ENCODE data around the gene DHX40. TPM values are rescaled to one million over a fixed set of nuclear protein-coding genes. Genes with fewer than 3 reads are reported as not detected.

The DHX40 gene
- polyA plus RNA-seq, 2 of the 4 experiments (the other 2 are of a cell fraction): 55.8 to 109 TPM

DNA sequence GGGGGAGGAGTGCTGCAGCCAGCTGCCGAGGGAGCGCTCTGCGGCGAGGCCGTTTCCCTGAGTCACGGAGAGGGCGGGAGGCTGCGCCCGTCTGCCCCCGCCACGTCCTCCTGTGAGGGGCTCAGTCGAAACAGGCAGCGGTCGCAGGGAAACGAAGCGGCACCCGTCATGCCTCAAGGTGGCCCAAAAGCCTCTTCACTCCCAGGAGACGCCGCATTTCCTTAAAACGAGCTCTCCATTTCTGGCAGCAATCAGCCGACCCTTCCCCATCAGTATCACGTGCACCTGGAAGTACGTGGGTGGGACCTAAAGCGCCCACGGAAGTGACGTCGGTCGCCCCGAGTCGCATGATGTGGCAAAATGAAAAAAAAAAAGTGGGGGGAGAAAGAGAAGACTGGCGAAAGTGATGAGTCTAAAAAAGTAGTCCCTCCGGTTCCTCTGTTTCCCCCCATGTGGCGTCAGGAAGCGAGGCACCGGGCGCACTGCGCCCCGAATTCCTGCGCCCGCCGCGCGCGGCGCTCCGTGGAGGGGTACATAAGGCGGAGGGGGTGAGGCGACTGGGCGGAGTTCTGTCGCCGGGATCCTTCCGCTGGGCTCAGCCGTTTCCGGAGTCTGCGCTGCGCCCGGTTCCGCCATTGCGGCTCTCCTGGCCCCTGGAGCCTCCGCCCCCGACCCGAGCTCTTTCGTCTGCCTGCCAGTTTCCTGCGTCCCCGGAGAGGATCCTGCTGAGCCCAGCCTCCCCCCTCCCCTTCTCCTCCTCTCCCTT is 54.1 kb downstream of the DHX40 start, which contains the start of gene CLTC (continued):
- no peak; the same call in 1 of the 2 replicates for TF ChIP-seq NPAS2 (CRISPR knock-in tag; IDR thresholded peaks at IDR 0.05; ENCODE audit: borderline replicate concordance)
- TF ChIP-seq CHD2 (IDR thresholded peaks at IDR 0.05; ENCODE audit: low read length, partially characterized antibody): peak; percentile 89
- TF ChIP-seq, protein P1, sequence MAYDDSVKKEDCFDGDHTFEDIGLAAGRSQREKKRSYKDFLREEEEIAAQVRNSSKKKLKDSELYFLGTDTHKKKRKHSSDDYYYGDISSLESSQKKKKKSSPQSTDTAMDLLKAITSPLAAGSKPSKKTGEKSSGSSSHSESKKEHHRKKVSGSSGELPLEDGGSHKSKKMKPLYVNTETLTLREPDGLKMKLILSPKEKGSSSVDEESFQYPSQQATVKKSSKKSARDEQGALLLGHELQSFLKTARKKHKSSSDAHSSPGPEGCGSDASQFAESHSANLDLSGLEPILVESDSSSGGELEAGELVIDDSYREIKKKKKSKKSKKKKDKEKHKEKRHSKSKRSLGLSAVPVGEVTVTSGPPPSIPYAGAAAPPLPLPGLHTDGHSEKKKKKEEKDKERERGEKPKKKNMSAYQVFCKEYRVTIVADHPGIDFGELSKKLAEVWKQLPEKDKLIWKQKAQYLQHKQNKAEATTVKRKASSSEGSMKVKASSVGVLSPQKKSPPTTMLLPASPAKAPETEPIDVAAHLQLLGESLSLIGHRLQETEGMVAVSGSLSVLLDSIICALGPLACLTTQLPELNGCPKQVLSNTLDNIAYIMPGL (CRISPR knock-in tag; IDR thresholded peaks at IDR 0.05; ENCODE audit: borderline replicate concordance): peak; percentile 80; the same call in 1 of the 2 replicates
- TF ChIP-seq JUNB (IDR thresholded peaks at IDR 0.05): no peak
- peak; percentile 61 for TF ChIP-seq GATA3 (IDR thresholded peaks at IDR 0.05; ENCODE audit: borderline replicate concordance)
- no peak for TF ChIP-seq CBX8 (IDR thresholded peaks at IDR 0.05)
- TF ChIP-seq ZNF302 (CRISPR knock-in tag; IDR thresholded peaks at IDR 0.05): no peak
- TF ChIP-seq HEYL (CRISPR knock-in tag; IDR thresholded peaks at IDR 0.05): no peak
- TF ChIP-seq POLR2A (IDR thresholded peaks at IDR 0.05; ENCODE audit: low read length): peak; percentile 84
- TF ChIP-seq, protein P2, sequence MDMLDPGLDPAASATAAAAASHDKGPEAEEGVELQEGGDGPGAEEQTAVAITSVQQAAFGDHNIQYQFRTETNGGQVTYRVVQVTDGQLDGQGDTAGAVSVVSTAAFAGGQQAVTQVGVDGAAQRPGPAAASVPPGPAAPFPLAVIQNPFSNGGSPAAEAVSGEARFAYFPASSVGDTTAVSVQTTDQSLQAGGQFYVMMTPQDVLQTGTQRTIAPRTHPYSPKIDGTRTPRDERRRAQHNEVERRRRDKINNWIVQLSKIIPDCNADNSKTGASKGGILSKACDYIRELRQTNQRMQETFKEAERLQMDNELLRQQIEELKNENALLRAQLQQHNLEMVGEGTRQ (IDR thresholded peaks at IDR 0.05): peak; percentile 93

DNA sequence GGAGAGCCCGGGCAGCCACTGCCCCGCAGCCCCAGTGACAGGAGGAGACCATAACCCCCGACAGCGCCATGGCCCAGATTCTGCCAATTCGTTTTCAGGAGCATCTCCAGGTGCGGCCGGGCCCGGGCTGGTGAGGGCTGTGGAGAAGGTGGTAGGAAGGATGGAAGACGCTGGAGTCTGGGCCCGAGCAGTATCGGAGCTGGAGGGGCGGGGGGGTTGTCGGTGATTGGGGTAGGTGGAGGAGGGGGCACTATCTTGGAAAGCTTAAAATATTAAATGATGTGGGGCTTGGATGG is 54.6 kb downstream of the DHX40 start:
- ChIA-PET CTCF (interaction anchor here (1.2 to 1.4 kb wide), 2 partner anchors 24 to 61 kb away, joined by 3 to 4 read pairs; no protein-coding TSS in a partner anchor), POLR2A (interaction anchor here (0.6 to 4.1 kb wide), 16 partner anchors 10 to 1102 kb away, joined by 3 to 38 read pairs (median 4); partner anchors contain the start of genes DHX40, PTRH2, SKA2 and TUBD1)
- Histone ChIP-seq H3K4me3 (peak overlapping the region; percentile 93), H3K27ac (peak overlapping the region; percentile 97 to 98), H3K4me2 (peak overlapping the region; percentile 87), H3K9me3 (no peaks in the 10 kb centered on the region), H3K4me1 (peaks cover 44% of the 10 kb centered on the region)
- FAIRE-seq (no peak), DNase-seq (ENCODE audit: low read depth in 1 of 2, low spot score in 1 of 2) (no peak), ATAC-seq (peak in 1 of 2 experiments; percentile 45; a peak in 2 of 6 replicates)
- TF ChIP-seq, protein P3, sequence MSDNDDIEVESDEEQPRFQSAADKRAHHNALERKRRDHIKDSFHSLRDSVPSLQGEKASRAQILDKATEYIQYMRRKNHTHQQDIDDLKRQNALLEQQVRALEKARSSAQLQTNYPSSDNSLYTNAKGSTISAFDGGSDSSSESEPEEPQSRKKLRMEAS (IDR thresholded peaks at IDR 0.05): no peak
- TF ChIP-seq, protein P4, sequence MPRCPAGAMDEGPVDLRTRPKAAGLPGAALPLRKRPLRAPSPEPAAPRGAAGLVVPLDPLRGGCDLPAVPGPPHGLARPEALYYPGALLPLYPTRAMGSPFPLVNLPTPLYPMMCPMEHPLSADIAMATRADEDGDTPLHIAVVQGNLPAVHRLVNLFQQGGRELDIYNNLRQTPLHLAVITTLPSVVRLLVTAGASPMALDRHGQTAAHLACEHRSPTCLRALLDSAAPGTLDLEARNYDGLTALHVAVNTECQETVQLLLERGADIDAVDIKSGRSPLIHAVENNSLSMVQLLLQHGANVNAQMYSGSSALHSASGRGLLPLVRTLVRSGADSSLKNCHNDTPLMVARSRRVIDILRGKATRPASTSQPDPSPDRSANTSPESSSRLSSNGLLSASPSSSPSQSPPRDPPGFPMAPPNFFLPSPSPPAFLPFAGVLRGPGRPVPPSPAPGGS (IDR thresholded peaks at IDR 0.05): no peak; the same call in 2 of the 3 replicates
- TF ChIP-seq, protein P5, sequence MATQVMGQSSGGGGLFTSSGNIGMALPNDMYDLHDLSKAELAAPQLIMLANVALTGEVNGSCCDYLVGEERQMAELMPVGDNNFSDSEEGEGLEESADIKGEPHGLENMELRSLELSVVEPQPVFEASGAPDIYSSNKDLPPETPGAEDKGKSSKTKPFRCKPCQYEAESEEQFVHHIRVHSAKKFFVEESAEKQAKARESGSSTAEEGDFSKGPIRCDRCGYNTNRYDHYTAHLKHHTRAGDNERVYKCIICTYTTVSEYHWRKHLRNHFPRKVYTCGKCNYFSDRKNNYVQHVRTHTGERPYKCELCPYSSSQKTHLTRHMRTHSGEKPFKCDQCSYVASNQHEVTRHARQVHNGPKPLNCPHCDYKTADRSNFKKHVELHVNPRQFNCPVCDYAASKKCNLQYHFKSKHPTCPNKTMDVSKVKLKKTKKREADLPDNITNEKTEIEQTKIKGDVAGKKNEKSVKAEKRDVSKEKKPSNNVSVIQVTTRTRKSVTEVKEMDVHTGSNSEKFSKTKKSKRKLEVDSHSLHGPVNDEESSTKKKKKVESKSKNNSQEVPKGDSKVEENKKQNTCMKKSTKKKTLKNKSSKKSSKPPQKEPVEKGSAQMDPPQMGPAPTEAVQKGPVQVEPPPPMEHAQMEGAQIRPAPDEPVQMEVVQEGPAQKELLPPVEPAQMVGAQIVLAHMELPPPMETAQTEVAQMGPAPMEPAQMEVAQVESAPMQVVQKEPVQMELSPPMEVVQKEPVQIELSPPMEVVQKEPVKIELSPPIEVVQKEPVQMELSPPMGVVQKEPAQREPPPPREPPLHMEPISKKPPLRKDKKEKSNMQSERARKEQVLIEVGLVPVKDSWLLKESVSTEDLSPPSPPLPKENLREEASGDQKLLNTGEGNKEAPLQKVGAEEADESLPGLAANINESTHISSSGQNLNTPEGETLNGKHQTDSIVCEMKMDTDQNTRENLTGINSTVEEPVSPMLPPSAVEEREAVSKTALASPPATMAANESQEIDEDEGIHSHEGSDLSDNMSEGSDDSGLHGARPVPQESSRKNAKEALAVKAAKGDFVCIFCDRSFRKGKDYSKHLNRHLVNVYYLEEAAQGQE (IDR thresholded peaks at IDR 0.05): 0 out of 2 replicates have a peak, but pooled peaks have one; percentile 5
- TF ChIP-seq PHF8 (IDR thresholded peaks at IDR 0.05; ENCODE audit: borderline replicate concordance, low read depth) (peak; percentile 82; the same call in 1 of the 2 replicates), KDM1A (IDR thresholded peaks at IDR 0.05; ENCODE audit: low read depth) (no peak), KDM5A (IDR thresholded peaks at IDR 0.05) (0 out of 2 replicates have a peak, but pooled peaks have one; percentile 16)
- WGBS (ENCODE audit: missing lambda C conversion rate): 0% methylated on average over 3 of the region's 13 CpGs

Measured in A549 (cell line).